GM23248 (cell line): Measurements from ENCODE around the gene SPINT1. TPM values are rescaled to one million over a fixed set of nuclear protein-coding genes. Genes with fewer than 3 reads are reported as not detected.

Experiments used
- DNase-seq: peaks from one replicate; pipeline ENCODE4 v3.0.0-alpha.2; 2015
- H2AFZ ChIP-seq: fragments of 200-600 bp; sonication (generic); 2 replicates; pipeline ENCODE4 v1.6.1; 2016; ENCODE audit warnings: antibody characterized with exemption
- H3F3A ChIP-seq: fragments of 200-600 bp; sonication (generic); 2 replicates; pipeline ENCODE4 v1.6.1; 2016; ENCODE audit warnings: mild to moderate bottlenecking, antibody characterized with exemption, mixed run types; ENCODE audit not compliant: insufficient read depth
- H3K27ac ChIP-seq: fragments of 200-600 bp; sonication (generic); 2 replicates; pipeline ENCODE4 v1.5.1; 2016; ENCODE audit warnings: mild to moderate bottlenecking
- H3K27me3 ChIP-seq: fragments of 200-600 bp; sonication (generic); replicated peaks from 2 replicates; pipeline ENCODE4 v1.6.1; 2016; ENCODE audit warnings: mild to moderate bottlenecking; ENCODE audit not compliant: insufficient read depth
- H3K36me3 ChIP-seq: fragments of 200-600 bp; sonication (generic); 2 replicates; pipeline ENCODE4 v1.6.1; 2016; ENCODE audit warnings: low read depth, mild to moderate bottlenecking
- H3K4me1 ChIP-seq: fragments of 200-600 bp; sonication (generic); 2 replicates; pipeline ENCODE4 v1.6.1; 2016; ENCODE audit warnings: mild to moderate bottlenecking; ENCODE audit not compliant: insufficient read depth
- H3K4me2 ChIP-seq: fragments of 200-600 bp; sonication (generic); one replicate; pipeline ENCODE4 v1.6.1; 2016; ENCODE audit warnings: mild to moderate bottlenecking; ENCODE audit not compliant: unreplicated experiment
- H3K4me3 ChIP-seq: fragments of 200-600 bp; sonication (generic); 2 replicates; pipeline ENCODE4 v1.5.1; 2016; ENCODE audit warnings: mild to moderate bottlenecking
- H3K79me2 ChIP-seq: fragments of 200-600 bp; sonication (generic); 2 replicates; pipeline ENCODE4 v1.6.1; 2016; ENCODE audit warnings: mild to moderate bottlenecking; ENCODE audit not compliant: insufficient read depth
- H3K9ac ChIP-seq: fragments of 200-600 bp; sonication (generic); 2 replicates; pipeline ENCODE4 v1.6.1; 2016; ENCODE audit warnings: mild to moderate bottlenecking
- H3K9me2 ChIP-seq: fragments of 200-600 bp; sonication (generic); 2 replicates; pipeline ENCODE4 v1.6.1; 2016; ENCODE audit warnings: mixed run types, mild to moderate bottlenecking, moderate library complexity; ENCODE audit not compliant: insufficient read depth
- H3K9me3 ChIP-seq: fragments of 200-600 bp; sonication (generic); one replicate; pipeline ENCODE4 v1.6.1; 2017; ENCODE audit warnings: low read depth
- H4K20me1 ChIP-seq: fragments of 200-600 bp; sonication (generic); 2 replicates; pipeline ENCODE4 v1.6.0; 2016; ENCODE audit not compliant: insufficient read depth
- EZH2 ChIP-seq: fragments of 200-600 bp; sonication (generic); IDR thresholded peaks from 2 replicates; pipeline ENCODE4 v1.6.1; 2018; ENCODE audit warnings: antibody characterized with exemption, mild to moderate bottlenecking; ENCODE audit not compliant: insufficient read depth, poor library complexity, severe bottlenecking
- EZH2phosphoT487 ChIP-seq: fragments of 200-600 bp; sonication (generic); IDR thresholded peaks from 2 replicates; pipeline ENCODE4 v1.6.1; 2018; ENCODE audit warnings: antibody characterized with exemption, moderate library complexity, mild to moderate bottlenecking, low read depth; ENCODE audit not compliant: insufficient read depth
- WGBS, 2 experiments: methylation state at CpG; one replicate each; pipeline ENCODE4 v1.1.6; 2015 to 2017; ENCODE audit warnings: low lambda C conversion rate in 2 of 2, low coverage in 1 of 2; ENCODE audit errors: missing lambda C conversion rate in 2 of 2; 5-methylcytosine and 5-hydroxymethylcytosine counted together
- in situ Hi-C: fragments of 300-500 bp; cut with MboI; formaldehyde crosslinking; loops from 2 replicates; pipeline ENCODE4 v1.15.0; 2020
- polyA plus RNA-seq: library from polyadenylated mRNA; unstranded; fragments of >200 nt; fragmentation: Nextera tagmentation; extraction: Ambion mirVana; gene quantifications from 2 replicates; pipeline ENCODE4 v1.2.1, GENCODE V29; 2016
- total RNA-seq: library from RNA; depleted of rRNA; stranded (reverse); fragments of >200 nt; shearing (Covaris generic); gene quantifications from 2 replicates; pipeline ENCODE4 v1.2.3, GENCODE V29; 2014

Gene SPINT1
- total and polyA plus RNA-seq, 2 experiments from 2014 or later: 0.19 to 7.8 TPM

DNA sequence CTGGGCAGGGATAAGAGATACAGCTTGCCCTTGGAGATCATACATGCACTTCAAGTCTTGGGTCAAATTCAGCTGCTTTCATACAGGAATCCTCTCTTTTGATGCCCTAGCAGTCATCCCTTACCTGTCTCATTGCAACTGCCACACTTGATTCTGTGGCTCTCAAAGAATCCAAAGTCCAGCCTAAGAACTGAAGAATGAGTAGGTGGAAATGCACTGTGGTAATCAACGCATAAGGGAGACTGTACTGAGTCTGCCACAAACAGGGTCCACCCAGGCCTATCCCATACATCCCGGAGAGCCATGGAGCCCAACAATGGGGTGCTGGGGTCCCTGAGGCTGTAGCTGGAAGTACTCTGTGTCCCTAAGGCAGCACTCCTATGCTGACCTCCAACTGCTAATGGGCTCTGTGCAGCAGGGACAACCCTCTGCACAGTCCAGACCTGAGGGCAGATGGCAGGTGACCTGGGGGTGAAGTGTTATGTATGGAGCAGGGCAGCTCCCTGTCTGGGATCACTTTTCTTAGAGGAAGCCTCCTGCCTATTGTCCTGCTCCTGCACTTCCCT lies 48.7 kb downstream of the SPINT1 start:
- H3K9me3 ChIP-seq: no peaks in the 10 kb centered on the region
- H3F3A ChIP-seq: no peaks in the 10 kb centered on the region
- no peaks in the 10 kb centered on the region for H4K20me1 ChIP-seq
- no peak overlapping the region for H3K4me3 ChIP-seq
- no peak for TF ChIP-seq EZH2
- TF ChIP-seq EZH2phosphoT487: no peak
- 0 out of 2 replicates have a peak, but pooled peaks cover 8% of the 10 kb centered on the region for H3K4me1 ChIP-seq
- H3K27me3 ChIP-seq: no peaks in the 10 kb centered on the region
- H2AFZ ChIP-seq: no peak overlapping the region
- no peak overlapping the region for H3K27ac ChIP-seq
- no peak overlapping the region for H3K4me2 ChIP-seq
- H3K9me2 ChIP-seq: no peaks in the 10 kb centered on the region
- H3K36me3 ChIP-seq: 0 out of 2 replicates have a peak, but pooled peaks cover 3% of the 10 kb centered on the region
- 72 to 75% methylated on average over 2 of the region's 2 CpGs for WGBS, 2 experiments
- no peak overlapping the region for H3K9ac ChIP-seq
- DNase-seq: no peak
- peaks cover 32% of the 10 kb centered on the region for H3K79me2 ChIP-seq
- in situ Hi-C loops: no loop called here

DNA sequence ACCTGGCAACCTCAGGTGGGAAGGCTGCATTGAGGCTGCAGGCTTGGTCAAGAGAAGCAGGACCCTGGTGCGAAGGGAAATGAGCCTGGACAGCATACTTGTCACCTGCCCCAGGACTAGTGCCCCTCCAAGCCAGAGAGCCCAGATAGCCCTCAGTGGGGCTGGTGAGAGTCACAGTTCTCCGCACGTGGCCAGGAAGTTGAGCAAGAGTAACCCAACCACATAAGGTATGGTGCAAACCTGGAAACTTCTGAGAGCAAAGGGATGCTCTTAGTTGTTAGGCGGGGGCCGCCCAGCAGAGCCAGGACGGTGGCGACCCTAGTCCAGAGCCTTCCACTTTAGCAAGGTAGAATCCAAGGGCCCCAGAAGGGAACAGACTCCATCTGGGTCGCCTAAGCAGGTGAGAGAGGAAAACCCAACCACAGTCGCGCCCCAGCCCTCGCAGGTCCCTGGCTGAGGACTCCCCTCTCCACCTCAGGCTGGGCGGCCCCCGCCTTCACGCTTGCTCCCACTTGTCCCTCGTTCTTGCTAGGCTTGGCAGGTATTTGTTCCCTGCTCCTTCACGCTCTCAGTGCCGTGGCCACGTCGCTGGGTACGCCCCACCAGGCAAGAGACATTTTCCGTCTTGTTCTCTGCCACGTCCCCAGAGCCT lies 49.3 kb downstream of the SPINT1 start:
- DNase-seq: no peak
- no peaks in the 10 kb centered on the region for H3F3A ChIP-seq
- H4K20me1 ChIP-seq: no peaks in the 10 kb centered on the region
- H3K9me2 ChIP-seq: no peaks in the 10 kb centered on the region
- H2AFZ ChIP-seq: peak overlapping the region; percentile 99
- H3K4me2 ChIP-seq: no peak overlapping the region
- H3K9me3 ChIP-seq: no peaks in the 10 kb centered on the region
- 72 to 76% methylated on average over 22 of the region's 22 CpGs for WGBS, 2 experiments
- no peak overlapping the region for H3K9ac ChIP-seq
- in situ Hi-C loops: no loop called here
- H3K4me1 ChIP-seq: 0 out of 2 replicates have a peak, but pooled peaks cover 8% of the 10 kb centered on the region
- no peaks in the 10 kb centered on the region for H3K27me3 ChIP-seq
- no peak for TF ChIP-seq EZH2
- TF ChIP-seq EZH2phosphoT487: no peak
- H3K79me2 ChIP-seq: peaks cover 37% of the 10 kb centered on the region
- H3K4me3 ChIP-seq: no peak overlapping the region
- no peak overlapping the region for H3K27ac ChIP-seq
- 0 out of 2 replicates have a peak, but pooled peaks cover 3% of the 10 kb centered on the region for H3K36me3 ChIP-seq

DNA sequence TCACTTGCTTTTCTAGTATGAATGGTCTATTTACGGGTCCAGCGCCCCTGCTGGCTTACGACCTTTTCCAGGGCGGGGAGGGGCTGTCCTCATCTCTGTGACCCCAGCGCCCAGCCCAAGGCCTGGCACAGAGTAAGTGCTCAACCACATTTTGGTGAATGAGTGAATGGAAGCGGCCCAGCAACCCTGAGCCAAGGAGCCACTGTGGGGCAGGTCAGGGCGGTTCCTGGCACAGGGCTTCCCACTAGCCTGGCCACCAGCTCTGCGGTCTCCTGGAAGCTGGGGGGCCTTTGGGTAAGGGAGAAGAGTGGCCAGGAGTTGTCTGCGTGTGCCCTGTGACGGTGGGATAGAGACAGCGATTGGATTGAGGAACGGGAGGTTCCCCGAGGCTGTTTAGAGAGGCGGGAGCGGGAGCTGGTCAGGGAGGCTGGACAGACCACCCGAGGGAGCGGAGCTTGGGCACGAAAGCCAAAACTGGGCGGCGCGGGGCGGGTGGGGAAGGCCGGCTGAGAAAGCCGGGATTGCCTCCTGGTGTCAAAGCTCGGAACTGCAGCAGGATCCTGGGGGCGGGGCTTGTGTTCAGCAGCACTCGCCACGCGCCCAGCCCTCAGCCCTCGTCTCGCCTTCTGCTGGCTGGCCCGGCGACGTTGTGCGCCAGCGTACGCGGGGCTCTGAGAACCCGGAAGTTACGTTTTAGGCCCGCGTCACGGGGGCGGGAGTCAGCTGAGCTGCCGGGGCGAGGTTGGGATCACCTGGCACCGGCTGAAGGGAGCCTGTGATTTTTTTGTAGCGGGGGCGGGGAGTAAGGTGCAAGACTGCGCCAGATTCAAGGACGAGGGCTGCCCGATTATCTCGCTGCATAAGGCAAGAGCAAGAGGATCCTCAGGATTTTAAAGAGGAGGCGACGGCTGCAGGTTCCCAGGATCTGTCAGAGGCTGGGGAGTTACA lies 50.2 kb downstream of the SPINT1 start, which contains the start of gene VPS18:
TSS of gene VPS18 (plus strand) at position 718 of the 948 bp plus-strand sequence. CDS start 319 bp downstream, outside the sequence.
- in situ Hi-C loops: no loop called here
- TF ChIP-seq EZH2: no peak
- TF ChIP-seq EZH2phosphoT487: no peak
- 0 out of 2 replicates have a peak, but pooled peaks cover 8% of the 10 kb centered on the region for H3K4me1 ChIP-seq

More for the DNA sequence above, 50.2 kb downstream of the SPINT1 start, which contains the start of gene VPS18:
- H3K79me2 ChIP-seq: peaks cover 43% of the 10 kb centered on the region
- H3K27me3 ChIP-seq: no peaks in the 10 kb centered on the region
- H2AFZ ChIP-seq: peak within 1 kb of the TSS; percentile 99
- H3K4me2 ChIP-seq: peak within 1 kb of the TSS; percentile 90
- H3K27ac ChIP-seq: peak within 1 kb of the TSS; percentile 94
- 5% methylated on average over 51 to 55 of the region's 55 CpGs for WGBS, 2 experiments
- H3K36me3 ChIP-seq: 0 out of 2 replicates have a peak, but pooled peaks cover 9% of the 10 kb centered on the region
- H3K9me2 ChIP-seq: no peaks in the 10 kb centered on the region
- peak within 1 kb of the TSS; percentile 83 for H3K4me3 ChIP-seq
- H4K20me1 ChIP-seq: no peaks in the 10 kb centered on the region
- H3K9ac ChIP-seq: peak within 1 kb of the TSS; percentile 99
- DNase-seq: peak; percentile 99
- no peaks in the 10 kb centered on the region for H3F3A ChIP-seq
- H3K9me3 ChIP-seq: no peaks in the 10 kb centered on the region
